Measurements from ENCODE around the gene KIN.

The KIN gene

GRCh38 chr10:7707858-7708622 is 79.8 kb downstream of the KIN start:
- DNase-seq (ENCODE audit: low read depth), result no peak
- TF ChIP-seq CTCF (IDR thresholded peaks at IDR 0.05; ENCODE audit: low read depth, low read length, missing control alignments), result no peak
- in situ Hi-C loops (cut with HindIII; ENCODE audit: low sequenced_read_pairs), result no loop called here
- no peak overlapping the region for H3K4me3 ChIP-seq (ENCODE audit: low read depth, low read length)

- in situ Hi-C loops (cut with HindIII; ENCODE audit: low sequenced_read_pairs), result no loop called here
Observed at GRCh38 chr10:7707102-7707501, 80.7 kb downstream of the KIN start.

GRCh38 chr10:7706534-7707073 is 81.2 kb downstream of the KIN start:
- in situ Hi-C loops (cut with HindIII; ENCODE audit: low sequenced_read_pairs), result no loop called here
- H3K4me3 ChIP-seq (ENCODE audit: low read depth, low read length), result no peak overlapping the region

More at GRCh38 chr10:7707102-7707501, 80.7 kb downstream of the KIN start:
- no peak overlapping the region for H3K4me3 ChIP-seq (ENCODE audit: low read depth, low read length)
- no peak for DNase-seq (ENCODE audit: low read depth)
- TF ChIP-seq CTCF (IDR thresholded peaks at IDR 0.05; ENCODE audit: low read depth, low read length, missing control alignments), result no peak

GRCh38 chr10:7705341-7705740 is 82.5 kb downstream of the KIN start:
- no peak for TF ChIP-seq CTCF (IDR thresholded peaks at IDR 0.05; ENCODE audit: low read depth, low read length, missing control alignments)
- no peak overlapping the region for H3K4me3 ChIP-seq (ENCODE audit: low read depth, low read length)
- in situ Hi-C loops (cut with HindIII; ENCODE audit: low sequenced_read_pairs), result no loop called here
- DNase-seq (ENCODE audit: low read depth), result no peak

More at GRCh38 chr10:7706534-7707073, 81.2 kb downstream of the KIN start:
- no peak for TF ChIP-seq CTCF (IDR thresholded peaks at IDR 0.05; ENCODE audit: low read depth, low read length, missing control alignments)
- DNase-seq (ENCODE audit: low read depth), result no peak

GRCh38 chr10:7704071-7705016 is 83.4 kb downstream of the KIN start:
- DNase-seq (ENCODE audit: low read depth), result no peak
- TF ChIP-seq CTCF (IDR thresholded peaks at IDR 0.05; ENCODE audit: low read depth, low read length, missing control alignments), result no peak
- in situ Hi-C loops (cut with HindIII; ENCODE audit: low sequenced_read_pairs), result no loop called here
- H3K4me3 ChIP-seq (ENCODE audit: low read depth, low read length), result no peak overlapping the region

- in situ Hi-C loops (cut with HindIII; ENCODE audit: low sequenced_read_pairs), result no loop called here
- DNase-seq (ENCODE audit: low read depth), result no peak
- H3K4me3 ChIP-seq (ENCODE audit: low read depth, low read length), result no peak within 1 kb of the TSS
- no peak for TF ChIP-seq CTCF (IDR thresholded peaks at IDR 0.05; ENCODE audit: low read depth, low read length, missing control alignments)
Observed at GRCh38 chr10:7703140-7703539, 84.7 kb downstream of the KIN start, which contains the start of gene ITIH2. ITIH2 (plus strand) TSS chr10:7703316; CDS start chr10:7703435, 119 bp downstream.

Measured in astrocyte of the cerebellum (primary cell).